Activated CD8-positive, alpha-beta memory T cell treated with anti-CD3 and anti-CD28 coated beads for 48 hours (primary cell): ENCODE data around the gene GYS1.

Experiments used
- DNase-seq, 3 experiments: peaks; one replicate each; pipeline ENCODE4 v3.0.0-alpha.2; 2020; ENCODE audit warnings: low read depth in 2 of 3, low spot score in 2 of 3

GYS1 gene

GRCh38 chr19:48990400-48990799 lies 2.7 kb downstream of the GYS1 start:
- DNase-seq = no peak

GRCh38 chr19:48989701-48990291 lies 3.3 kb downstream of the GYS1 start:
- DNase-seq = no peak

- no peak for DNase-seq
Measured at GRCh38 chr19:48988860-48989259, 4.2 kb downstream of the GYS1 start.

GRCh38 chr19:48988286-48988685 lies 4.8 kb downstream of the GYS1 start:
- no peak for DNase-seq

- no peak for DNase-seq
Measured at GRCh38 chr19:48987323-48987722, 5.8 kb downstream of the GYS1 start.

GRCh38 chr19:48986211-48986610 lies 6.9 kb downstream of the GYS1 start:
- DNase-seq = no peak

- DNase-seq = no peak
Measured at GRCh38 chr19:48985711-48986110, 7.4 kb downstream of the GYS1 start.

- DNase-seq = no peak
Measured at GRCh38 chr19:48982280-48982679, 10.8 kb downstream of the GYS1 start.

- no peak for DNase-seq
Measured at GRCh38 chr19:48977061-48977460, 16.0 kb downstream of the GYS1 start.

- no peak for DNase-seq
Measured at GRCh38 chr19:48975947-48976847, 16.9 kb downstream of the GYS1 start.

GRCh38 chr19:48970923-48971395 lies 22.1 kb downstream of the GYS1 start:
- peak in 2 of 3 experiments; percentile 77 to 81 for DNase-seq

GRCh38 chr19:48970139-48970766 lies 22.9 kb downstream of the GYS1 start:
- DNase-seq = no peak

- no peak for DNase-seq
Measured at GRCh38 chr19:48969276-48970138, 23.6 kb downstream of the GYS1 start.

- no peak for DNase-seq
Measured at GRCh38 chr19:48968813-48969218, 24.3 kb downstream of the GYS1 start.

GRCh38 chr19:48968179-48968661 lies 24.9 kb downstream of the GYS1 start:
- no peak for DNase-seq

GRCh38 chr19:48967346-48968178 lies 25.5 kb downstream of the GYS1 start:
- no peak for DNase-seq

- no peak for DNase-seq
Measured at GRCh38 chr19:48966541-48967345, 26.4 kb downstream of the GYS1 start.

GRCh38 chr19:48965806-48966540 lies 27.1 kb downstream of the GYS1 start:
- DNase-seq = peak in 2 of 3 experiments; percentile 65 to 84
